Keratinocyte (primary cell): ENCODE data around the gene SLC43A3.

Experiments used
- CTCF ChIP-seq, 3 experiments: IDR thresholded peaks in 1 of 3; conservative IDR thresholded peaks in 1 of 3; optimal IDR thresholded peaks in 1 of 3; 2 replicates in 2 of 3; 3 replicates in 1 of 3; pipeline versions ENCODE3 to v1.5.1; 2011; ENCODE audit warnings: low read length in 3 of 3, mild to moderate bottlenecking in 3 of 3, moderate library complexity in 2 of 3, control low read depth in 1 of 3, inconsistent platforms in 1 of 3; ENCODE audit not compliant: insufficient read depth in 2 of 3; ENCODE audit errors: extremely low read depth in 1 of 3
- EZH2 ChIP-seq: IDR thresholded peaks from one replicate; pipeline ENCODE4 v1.6.1; 2012; ENCODE audit warnings: inconsistent platforms, mild to moderate bottlenecking, low read length, moderate library complexity

GRCh38 chr11:57399221-57399620 is 27.7 kb downstream of the SLC43A3 start:
- TF ChIP-seq EZH2 (no peak), CTCF (optimal IDR thresholded peaks at IDR 0.05 in 1 of 3, IDR thresholded peaks at IDR 0.05 in 1 of 3, conservative IDR thresholded peaks at IDR 0.05 in 1 of 3; ENCODE audit: extremely low read depth in 1 of 3, insufficient read depth in 2 of 3, low read length in 3 of 3) (no peak)
